Measurements from ENCODE around the gene KAT2A. TPM values are rescaled to one million over a fixed set of nuclear protein-coding genes. Genes with fewer than 3 reads are reported as not detected.

KAT2A gene
- total and polyA plus RNA-seq, 9 of the 15 experiments (the other 6 are each of a cell fraction or from before 2014, with no cell fraction given) = 1.5 to 80.4 (median 31.9) TPM

- Histone ChIP-seq H3K36me3 (ENCODE audit: control insufficient read depth, insufficient read depth, low read length) (no peaks in the 10 kb centered on the region), H3K9me3 (replicated peaks; ENCODE audit: control insufficient read depth, insufficient read depth, low read depth, low read length) (no peaks in the 10 kb centered on the region), H3K4me3 (no peak overlapping the region), H3K27ac (ENCODE audit: extremely low read depth, low read depth, low read length) (no peak overlapping the region), H3K9me1 (ENCODE audit: control insufficient read depth, insufficient read depth, low read length) (no peaks in the 10 kb centered on the region), H3K4me2 (ENCODE audit: insufficient read depth, low read length) (no peak overlapping the region), H3K4me1 (replicated peaks in 1 of 2; ENCODE audit: control insufficient read depth in 2 of 2, insufficient read depth in 2 of 2, low read length in 2 of 2) (peaks cover 13 to 33% of the 10 kb centered on the region in 2 experiments; a peak in 4 of 5 replicates), H3K79me2 (ENCODE audit: control insufficient read depth, insufficient read depth, low read length) (no peaks in the 10 kb centered on the region), H2AFZ (ENCODE audit: low read depth, low read length) (no peak overlapping the region), H4K20me1 (replicated peaks; ENCODE audit: control insufficient read depth, insufficient read depth, low read length) (no peaks in the 10 kb centered on the region), H3K27me3 (ENCODE audit: control insufficient read depth in 2 of 2, insufficient read depth in 2 of 2, low read length in 2 of 2) (no peaks in the 10 kb centered on the region), H3K9ac (ENCODE audit: insufficient read depth in 1 of 2, low read depth in 2 of 2, low read length in 2 of 2) (peak overlapping the region in 1 of 2 experiments; percentile 37; a peak in 2 of 4 replicates)
- no peak for ATAC-seq
- ChIA-PET POLR2A (interaction anchor here (0.6 to 1.2 kb wide), 2 partner anchors 11 to 208 kb away, joined by 3 to 4 read pairs; no protein-coding TSS in a partner anchor), CTCF (ENCODE audit: low intra/inter-chr PET ratio) (interaction anchor here (0.6 to 3.2 kb wide), 2 partner anchors 24 to 35 kb away, joined by 3 to 33 read pairs; no protein-coding TSS in a partner anchor)
- no TSS peak for BruUV-seq (replicated peaks)
- TF ChIP-seq ZBTB49 (CRISPR knock-in tag; IDR thresholded peaks at IDR 0.05; ENCODE audit: borderline replicate concordance) (no peak), ZBTB33 (CRISPR knock-in tag; IDR thresholded peaks at IDR 0.05) (peak; percentile 16; the same call in 1 of the 2 replicates)
- in situ Hi-C loops (cut with MboI) (loop anchor here (25.0 kb wide), 1 partner anchor 366 kb away; the partner anchor contains the start of gene HAP1), intact Hi-C loops (cut with micrococcal nuclease) (no loop called here)
- no peak for FAIRE-seq
- no peak for DNase-seq (ENCODE audit: extremely low read depth in 1 of 4, low spot score in 3 of 4)
- 34% methylated on average over 11 of the region's 11 CpGs for WGBS (ENCODE audit: insufficient coverage, low coverage, missing lambda C conversion rate)
These were observed 17.8 kb downstream of the KAT2A start for GRCh38 chr17:42103221-42103954.
